Measurements from ENCODE around the gene ZBTB39.
A peak's percentile ranks its signal among the peaks of the same experiment; 100 is the strongest.
"Not testable (repeated sequence)": the region's sequence is repeated elsewhere in the genome, so short reads cannot be mapped to it uniquely, and the experiment has no call there.

The ZBTB39 gene

DNA sequence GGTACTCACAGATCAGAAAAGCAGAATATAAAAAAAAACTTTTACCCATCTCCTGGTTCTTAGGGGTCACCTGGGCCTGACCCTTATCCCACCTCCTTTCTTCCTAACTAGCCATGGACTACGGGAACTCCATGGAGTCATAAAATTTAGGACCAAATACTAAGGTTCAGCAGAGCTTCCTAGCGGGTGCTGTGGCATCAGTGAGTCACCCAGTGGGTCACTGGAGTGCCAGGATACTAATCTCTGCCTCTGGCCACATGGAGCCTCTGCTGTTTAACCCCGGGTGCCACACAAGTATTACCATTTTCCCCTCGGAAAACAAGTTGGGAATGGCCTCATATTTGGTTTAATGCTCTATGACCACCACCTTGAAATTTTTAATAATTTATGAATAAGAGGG lies 6.9 kb downstream of the ZBTB39 start:
- DNase-seq: no peak

DNA sequence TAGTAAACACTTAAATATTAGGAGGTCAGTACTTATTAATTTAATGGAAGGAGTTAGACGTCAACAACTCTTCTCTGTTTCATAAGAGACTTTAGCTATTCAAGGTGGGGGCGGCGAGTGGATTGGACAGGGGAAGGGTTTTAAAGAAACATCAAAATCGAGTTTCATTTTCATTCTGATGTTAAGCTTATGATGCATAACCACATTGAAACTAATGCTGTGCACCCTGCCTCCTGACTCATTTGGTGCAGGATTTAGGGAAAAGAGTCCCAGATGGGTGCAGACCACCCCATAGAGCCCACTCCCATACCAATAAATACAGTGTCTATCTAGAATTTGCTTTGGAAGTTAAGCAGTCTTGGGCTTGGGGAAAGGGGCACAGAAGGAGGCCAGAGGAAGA lies 7.4 kb downstream of the ZBTB39 start:
- DNase-seq: no peak

DNA sequence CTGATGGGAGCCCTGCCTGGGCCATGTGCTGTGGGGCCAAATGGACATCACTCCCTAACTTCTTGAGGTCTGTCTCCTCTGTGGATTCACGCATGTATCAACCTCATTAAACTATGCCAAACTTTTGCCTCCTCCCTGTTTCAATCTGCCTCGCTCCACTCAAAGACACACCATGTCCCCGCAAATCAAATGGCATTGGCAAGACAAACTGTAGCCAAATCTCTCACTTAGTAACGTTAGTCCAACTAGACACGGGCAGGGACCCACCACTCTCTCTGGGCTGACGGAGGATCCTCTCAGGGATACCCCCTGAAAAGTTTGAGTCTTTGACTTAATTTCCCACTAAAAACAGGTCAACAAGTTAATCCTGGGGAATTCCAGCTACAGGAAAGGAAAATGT lies 8.0 kb downstream of the ZBTB39 start:
- no peak for DNase-seq

DNA sequence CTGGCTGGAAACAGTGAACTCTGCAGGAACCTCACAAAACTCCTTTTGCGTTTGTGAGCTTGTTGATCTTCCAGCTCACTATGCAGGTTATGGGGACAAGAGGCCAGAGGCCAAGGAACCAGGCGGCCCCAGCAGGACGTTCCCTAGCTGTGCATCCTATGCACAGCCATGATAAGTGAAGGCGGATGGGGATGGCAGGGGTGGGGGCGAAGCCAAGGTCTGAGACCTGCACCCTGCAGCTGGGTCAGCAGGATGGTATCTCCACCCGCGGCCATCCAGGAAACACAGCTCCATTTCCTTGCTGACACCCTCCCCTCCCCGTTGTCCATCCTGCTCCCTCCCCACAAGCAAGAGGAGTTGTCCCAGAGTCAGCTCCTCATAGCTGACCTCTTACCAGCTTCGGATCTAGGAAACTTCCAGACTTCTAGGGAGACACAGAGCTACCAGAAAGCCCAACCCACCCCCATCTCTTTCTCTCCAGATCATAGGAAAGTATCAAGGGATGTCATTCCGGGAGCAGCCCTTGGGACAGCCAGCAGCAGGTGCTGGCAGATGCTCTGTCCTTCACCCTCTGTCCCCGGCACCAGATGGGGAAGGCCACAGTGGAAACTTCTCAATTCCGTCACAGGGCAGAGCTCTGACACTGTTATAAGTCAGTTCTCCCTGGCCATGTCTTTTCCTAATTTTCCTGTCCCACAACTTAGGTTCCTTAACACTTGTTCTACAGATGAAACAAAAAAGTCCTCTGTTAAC lies 9.4 kb downstream of the ZBTB39 start:
- no peak for DNase-seq

DNA sequence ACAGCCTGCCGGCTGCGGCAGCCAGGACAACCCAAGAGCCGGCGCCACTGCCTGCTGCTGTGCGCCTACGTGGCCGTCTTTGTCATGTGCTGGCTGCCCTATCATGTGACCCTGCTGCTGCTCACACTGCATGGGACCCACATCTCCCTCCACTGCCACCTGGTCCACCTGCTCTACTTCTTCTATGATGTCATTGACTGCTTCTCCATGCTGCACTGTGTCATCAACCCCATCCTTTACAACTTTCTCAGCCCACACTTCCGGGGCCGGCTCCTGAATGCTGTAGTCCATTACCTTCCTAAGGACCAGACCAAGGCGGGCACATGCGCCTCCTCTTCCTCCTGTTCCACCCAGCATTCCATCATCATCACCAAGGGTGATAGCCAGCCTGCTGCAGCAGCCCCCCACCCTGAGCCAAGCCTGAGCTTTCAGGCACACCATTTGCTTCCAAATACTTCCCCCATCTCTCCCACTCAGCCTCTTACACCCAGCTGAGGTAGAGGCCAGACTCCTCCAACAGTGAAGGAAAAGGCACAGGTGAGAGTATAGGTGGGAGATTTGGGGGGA lies 10.3 kb downstream of the ZBTB39 start:
- no peak for DNase-seq

DNA sequence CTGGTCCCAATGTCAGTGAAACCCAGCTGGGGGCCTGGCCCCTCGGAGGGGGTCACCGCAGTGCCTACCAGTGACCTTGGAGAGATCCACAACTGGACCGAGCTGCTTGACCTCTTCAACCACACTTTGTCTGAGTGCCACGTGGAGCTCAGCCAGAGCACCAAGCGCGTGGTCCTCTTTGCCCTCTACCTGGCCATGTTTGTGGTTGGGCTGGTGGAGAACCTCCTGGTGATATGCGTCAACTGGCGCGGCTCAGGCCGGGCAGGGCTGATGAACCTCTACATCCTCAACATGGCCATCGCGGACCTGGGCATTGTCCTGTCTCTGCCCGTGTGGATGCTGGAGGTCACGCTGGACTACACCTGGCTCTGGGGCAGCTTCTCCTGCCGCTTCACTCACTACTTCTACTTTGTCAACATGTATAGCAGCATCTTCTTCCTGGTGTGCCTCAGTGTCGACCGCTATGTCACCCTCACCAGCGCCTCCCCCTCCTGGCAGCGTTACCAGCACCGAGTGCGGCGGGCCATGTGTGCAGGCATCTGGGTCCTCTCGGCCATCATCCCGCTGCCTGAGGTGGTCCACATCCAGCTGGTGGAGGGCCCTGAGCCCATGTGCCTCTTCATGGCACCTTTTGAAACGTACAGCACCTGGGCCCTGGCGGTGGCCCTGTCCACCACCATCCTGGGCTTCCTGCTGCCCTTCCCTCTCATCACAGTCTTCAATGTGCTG lies 11.0 kb downstream of the ZBTB39 start:
- DNase-seq: no peak

DNA sequence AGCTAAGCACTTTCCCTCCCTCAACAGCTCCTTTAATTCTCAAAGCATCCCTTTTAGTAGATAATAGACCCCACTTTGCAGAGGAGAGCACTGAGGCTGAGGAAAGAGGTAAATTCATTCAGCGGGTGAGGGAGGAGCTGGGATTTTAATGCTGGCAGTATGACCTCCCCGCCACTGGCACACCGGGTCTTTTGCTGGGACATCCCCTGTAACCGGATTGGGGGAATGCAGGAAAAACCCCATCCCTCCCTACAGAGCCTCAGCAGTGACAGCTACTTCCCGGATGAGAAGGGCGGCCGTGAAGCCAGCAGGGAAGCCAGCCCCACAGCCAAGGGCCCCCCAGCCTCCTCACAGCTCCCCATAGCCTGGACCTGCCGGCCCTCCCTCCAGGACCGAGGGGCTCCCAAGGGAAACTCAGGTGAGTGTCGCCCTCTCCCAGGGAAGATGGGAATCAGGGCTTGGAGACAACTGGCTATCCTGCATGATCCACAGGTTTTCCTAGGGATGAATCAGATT lies 12.1 kb downstream of the ZBTB39 start:
- DNase-seq: no peak

DNA sequence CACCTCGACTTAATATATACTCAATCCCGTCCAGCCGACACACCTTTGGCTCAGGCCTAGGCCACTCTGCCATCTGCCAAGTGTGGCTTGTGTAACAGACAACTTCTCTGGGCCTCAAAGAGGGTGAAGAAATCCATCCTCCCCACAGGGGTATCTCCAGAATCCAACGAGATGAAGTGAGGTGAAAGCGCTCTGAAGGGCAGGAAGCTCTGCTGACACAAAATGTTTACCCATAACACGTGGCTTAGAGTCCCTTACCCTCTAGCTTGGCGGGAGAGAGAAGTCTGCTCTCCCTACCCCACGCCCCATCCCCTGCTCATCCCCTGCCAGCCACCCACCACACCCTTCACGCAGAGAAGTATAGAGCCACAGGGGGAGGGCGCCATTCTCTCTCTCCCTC lies 13.0 kb downstream of the ZBTB39 start:
- DNase-seq: no peak

DNA sequence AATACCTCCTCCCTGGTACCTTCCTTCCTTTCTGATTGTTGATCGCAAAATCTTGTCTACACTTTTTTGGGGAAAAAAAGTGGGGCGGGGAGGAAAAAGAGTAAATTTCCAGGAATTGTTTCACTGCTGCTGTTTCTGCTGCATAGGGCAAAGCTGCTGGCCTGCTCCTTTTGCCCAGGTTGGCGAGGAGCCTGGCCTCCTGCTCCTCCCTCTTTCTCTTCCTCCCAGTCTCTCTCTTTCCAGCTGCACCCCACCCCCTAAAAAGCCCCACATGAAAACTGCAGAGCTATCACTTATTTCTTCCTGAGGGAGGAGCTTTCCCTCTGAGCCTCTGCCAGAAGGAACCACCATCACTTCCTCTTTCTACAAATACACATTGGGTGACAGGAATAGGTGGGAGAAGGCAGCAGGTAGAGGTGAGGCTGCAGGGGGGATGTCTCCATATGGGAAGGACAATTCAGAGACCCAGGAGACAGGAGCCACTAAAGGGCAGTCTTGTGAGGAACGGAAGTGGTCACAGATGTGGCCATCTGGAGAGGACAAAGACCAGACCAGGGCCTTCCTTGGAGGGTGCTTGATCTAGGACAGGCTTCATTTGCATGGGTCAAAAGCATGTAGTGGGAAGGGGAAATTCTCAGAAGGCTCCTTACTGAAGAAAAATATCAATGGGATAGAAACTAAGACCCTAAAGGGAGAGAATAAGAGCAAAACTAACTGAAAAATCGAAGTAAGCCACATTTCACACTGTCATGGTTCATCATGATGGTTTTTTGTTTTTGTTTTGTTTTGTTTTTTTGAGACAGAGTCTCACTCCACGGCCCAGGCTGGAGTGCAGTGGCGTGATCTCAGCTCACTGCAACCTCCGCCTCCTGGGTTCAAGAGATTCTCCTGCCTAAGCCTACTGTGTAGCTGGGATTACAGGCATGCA lies 14.8 kb downstream of the ZBTB39 start:
- no peak for DNase-seq

DNA sequence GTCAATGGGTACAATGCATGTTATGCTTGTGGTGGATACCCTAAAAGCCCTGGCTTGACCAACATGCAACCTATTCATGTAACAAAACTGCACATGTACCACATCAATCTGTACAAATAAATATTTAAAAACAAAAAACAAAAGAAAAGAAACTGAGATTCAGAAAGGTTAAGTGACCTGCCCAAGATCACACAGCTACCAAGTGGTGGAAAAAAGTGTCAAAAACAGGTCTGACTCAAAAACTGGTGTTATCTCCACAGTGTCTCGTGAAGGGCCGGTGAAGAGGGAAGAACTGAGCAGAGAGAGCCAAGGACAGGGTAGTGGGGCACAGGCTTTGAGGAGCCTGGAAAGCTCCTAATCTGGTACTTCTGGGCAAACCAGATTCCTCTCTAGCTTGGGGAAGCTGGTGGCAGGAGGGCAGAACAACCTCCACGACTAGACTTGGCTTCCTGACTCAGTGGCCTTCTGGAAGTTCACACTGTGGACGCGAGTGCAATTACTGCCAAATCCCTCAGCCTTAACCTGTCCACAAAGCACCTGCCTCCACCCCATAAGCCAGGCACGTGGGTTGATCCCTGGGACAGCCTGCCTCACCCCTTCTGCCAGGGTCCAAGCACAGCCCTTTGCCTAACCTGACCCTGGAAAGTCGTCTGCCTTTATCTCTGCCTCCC lies 15.6 kb downstream of the ZBTB39 start:
- no peak for DNase-seq

DNA sequence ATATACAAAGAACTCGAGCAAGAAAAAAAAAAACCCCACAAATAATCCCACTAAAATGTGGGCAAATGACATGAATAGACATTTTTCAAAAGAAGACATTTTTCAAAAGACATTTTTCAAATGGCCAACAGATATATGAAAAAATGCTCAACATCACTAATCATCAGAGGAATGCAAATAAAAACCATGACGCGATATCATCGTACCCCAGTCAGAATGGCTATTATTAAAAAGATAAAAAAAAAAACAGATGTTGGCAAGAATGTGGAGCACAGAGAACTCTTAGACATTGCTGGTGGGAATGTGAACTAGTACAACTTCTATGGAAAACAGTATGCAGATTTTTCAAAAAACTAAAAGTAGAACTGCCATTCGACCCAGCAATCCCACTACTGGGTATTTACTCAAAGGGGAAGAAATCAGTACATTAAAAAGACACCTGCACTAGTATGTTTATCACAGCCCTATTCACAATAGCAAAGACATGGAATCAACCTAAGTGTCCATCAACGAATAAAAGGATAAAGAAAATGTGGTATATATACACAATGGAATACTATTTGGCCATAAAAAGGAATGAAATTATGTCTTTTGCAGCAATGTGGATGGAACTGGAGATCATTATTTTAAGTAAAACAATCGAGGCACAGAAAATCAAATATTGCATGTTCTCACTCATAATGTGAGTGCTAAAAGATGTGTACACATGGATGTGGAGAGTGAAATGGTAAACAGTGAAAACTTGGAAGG lies 16.3 kb downstream of the ZBTB39 start:
- DNase-seq: no peak

DNA sequence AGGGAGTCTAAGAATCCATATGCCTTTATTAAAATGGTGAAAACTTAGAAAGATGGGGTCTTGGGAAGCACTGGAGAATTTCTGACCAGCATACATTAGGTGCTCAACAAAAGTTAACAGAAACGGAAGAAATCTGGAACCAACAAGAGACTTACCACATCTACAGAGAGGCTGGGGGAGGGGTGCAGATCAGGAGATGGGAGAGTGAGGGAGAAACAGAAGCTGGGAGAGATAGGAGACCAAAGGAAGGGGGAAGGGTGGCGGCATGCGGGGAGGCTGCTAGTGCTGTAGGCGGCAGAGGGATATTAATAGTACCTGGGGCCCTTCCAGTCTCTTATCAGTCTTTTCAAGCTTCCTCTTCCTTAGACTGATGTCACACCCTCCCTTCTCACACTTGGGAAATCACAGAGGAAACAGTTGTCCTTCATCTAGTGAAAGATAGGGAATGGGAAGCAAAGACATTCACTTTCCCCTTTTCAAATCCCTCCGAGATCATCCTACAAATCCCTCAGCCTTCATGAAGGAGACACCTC lies 18.1 kb downstream of the ZBTB39 start:
- DNase-seq: no peak

DNA sequence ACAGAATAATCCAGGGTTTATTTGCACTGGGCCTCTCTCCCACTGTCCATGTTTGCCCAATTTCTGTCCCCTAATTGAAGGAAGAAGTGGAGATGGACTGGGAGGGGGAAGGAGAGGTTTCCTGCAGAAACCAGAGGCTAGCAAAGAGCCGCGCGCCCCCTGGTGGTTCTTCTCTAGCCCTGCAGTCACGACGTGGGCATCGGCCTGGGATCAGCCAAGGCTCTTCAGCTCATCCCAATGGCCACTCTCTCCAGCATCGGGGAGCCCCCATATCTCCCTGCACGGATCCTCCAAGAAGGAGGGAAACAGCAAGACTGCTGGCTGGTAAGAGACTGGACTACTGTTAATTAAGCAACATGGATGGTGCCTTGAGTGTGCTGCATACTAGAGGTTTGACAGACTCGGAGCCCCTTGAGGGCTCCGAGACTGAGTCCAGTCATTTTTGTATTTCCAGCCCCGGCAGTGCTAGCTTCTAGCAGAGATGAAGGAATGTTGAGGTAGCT lies 18.7 kb downstream of the ZBTB39 start:
- peak; percentile 61 for DNase-seq

DNA sequence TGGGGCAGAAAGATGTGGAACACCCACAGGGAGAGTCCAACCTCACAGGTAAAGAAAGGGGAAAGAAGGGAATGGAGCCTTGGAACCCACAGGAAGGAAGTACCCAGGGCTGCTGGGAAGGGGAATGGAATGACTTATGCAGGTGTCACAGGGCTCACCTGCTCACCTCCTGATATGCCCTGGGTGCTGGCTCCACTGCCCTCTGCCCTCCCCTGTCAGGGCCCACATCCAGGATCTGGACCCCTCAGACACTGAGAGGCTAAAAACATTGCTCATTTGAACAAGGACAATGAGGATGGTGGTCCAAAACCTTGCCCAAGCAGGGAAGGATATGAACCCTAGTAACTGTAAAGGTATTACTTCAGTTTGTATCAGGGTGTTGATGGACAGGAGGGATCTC lies 19.3 kb downstream of the ZBTB39 start:
- no peak for DNase-seq

DNA sequence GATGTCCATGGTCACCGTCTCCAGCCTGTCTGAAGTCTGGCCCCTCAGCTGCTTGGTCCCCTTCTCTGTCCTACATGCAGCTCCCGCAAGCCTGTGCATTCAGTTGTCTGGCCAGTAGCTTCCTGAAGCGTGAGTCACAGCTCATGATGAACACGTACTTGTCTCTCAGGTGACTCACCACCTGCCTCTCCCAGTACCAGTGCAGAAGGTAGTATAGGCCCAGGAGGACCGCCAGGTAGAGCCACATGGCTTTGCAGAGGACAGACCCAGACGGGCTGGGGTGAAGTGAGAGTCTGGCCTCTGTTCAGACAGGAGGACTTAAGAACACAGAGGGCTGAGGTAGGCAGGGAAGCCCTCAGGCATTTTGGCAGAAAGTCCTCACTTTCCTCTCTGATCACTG lies 20.6 kb downstream of the ZBTB39 start:
- peak; percentile 61 for DNase-seq

DNA sequence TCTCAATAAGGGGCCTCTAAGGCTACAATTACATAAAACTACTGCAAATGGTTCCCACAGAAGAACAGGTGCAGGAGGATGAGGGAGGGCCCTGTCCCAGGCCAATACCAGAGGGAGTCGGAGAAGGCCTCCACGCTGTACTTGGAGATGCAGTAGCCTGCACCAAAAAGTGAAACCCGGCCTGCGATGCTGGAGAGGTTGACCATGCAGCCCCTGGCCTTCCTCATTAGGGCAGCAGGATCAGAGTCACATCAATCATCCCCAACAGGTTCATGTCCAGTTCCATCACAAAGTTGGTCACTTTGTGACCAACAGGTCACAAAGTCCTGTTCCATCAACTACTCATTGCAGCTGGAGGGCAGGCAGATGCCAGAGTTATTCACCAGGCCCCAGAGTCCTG lies 23.0 kb downstream of the ZBTB39 start:
- no peak for DNase-seq

DNA sequence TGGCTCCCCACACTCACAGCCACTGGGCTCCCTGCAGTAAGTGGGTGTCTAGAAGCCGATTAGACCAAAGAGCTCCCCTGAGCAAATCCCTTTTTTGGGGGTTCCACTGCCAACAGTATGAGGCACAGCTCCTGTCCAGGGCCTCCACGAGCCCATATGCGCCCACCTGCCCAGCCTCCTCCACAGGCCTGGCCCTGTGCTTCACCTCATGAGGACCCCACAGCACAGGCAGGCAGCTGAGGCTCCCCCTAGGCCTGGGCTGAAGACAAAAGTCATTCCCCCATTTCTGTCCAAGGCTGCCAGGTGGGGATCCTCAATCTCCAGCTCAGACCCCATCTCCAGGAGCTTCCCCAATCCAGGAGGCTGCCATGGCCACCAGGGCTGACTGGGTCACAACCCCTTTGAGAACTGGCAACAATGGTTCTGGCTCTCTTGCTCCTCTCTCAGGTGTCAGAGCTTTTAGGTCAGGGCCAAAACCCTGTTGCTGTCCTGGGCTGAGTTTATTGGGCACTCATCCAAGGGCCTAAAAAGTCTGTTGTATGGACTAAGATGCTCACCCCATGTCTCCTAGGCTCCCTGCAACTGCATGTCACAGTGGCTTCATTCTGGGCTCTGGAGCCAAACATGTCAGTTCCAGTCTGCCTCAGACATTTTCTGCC lies 23.6 kb downstream of the ZBTB39 start:
- DNase-seq: not testable (repeated sequence)

DNA sequence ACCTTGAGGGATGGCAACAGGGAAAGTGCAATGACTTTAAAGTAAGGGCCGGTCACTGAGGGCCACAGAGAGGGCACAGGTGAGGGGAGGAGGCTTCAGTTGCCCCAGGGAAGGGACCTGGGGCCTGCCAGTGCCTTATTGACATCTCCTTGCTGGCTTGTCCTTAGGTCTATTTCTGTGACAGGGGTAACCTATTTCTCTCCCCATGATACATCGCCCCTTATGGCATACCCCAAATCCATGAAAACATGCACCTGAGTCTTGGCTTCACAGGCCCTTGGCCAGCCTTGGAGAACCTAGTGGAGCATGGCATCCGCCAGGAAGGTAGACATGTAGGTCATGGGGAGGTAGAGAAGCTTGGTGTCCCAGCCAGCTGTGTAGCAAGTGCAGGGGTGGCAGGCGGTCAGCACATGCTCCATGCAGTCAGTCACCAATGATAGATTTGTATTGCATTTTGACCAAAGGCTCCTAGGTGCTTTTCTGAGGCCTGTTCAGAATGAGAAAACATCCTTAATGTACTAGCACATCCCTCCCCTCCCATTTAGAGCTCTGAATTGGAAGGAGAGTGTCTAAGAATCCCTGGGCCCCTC lies 25.3 kb downstream of the ZBTB39 start:
- no peak for DNase-seq

DNA sequence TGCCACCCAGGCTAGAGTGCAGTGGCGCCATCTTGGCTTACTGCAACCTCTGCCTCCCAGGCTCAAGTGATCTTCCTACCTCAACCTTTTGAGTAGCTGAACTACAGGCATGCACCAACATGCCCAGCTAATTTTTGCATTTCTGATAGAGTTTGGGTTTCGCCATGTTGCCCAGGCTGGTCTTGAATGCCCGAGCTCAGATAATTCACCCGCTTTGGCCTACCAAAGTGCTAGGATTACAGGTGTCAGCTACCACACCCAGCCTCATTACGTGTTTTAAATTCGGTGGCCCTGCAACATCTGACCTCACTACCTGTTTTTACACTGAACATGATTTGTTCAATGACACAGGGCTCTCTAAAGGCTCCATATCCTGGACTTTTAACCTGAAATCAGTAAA lies 26.1 kb downstream of the ZBTB39 start:
- no peak for DNase-seq

DNA sequence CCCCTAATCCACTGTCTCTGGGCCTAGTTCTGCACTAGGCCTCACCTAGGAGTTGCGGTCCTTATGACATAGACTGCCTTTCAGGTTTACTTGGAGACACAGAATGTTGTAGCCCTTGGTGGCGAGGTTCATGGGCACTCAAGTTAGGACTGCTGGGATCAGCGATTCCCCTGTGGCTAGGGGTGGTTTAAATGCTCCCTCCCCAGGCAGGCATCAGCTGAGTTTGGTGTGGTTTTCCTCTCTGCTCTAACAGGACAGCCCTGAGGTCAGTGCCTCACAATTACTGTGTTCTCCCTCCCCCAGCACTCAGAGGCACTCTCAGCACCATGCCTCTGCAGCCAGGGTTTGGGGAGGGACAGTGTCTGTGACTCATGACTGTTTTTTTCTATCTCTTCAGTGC lies 26.7 kb downstream of the ZBTB39 start:
- DNase-seq: no peak
